Suppressor macrophage treated with lipopolysaccharide for 1 hour (primary cell): ENCODE data around the gene HIPK1.
"Not testable (repeated sequence)": the region's sequence is repeated elsewhere in the genome, so short reads cannot be mapped to it uniquely, and the experiment has no call there.

Experiments
- DNase-seq, 3 donors: peaks; one replicate each; pipeline ENCODE4 v3.0.0-alpha.2; 2020 to 2022

HIPK1 gene

DNA sequence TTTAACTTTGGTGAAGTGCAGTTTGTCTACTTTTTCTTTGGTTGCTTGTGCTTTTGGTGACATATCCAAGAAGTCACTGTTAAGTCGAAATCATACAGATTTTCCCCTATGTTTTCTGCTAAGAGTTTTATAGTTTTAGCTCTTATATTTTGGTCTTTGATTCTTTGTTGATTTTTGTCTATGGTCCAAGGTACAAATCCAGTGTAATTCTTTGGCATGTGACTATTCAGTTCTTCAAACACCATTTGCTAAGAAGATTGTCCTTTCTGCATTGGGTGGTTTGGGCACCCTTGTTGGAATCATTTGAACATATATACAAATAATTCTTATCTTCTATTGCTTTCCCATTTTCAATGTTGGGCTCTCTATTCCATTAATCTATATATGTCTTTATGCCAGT lies 16.2 kb downstream of the HIPK1 start:
- DNase-seq: no peak

DNA sequence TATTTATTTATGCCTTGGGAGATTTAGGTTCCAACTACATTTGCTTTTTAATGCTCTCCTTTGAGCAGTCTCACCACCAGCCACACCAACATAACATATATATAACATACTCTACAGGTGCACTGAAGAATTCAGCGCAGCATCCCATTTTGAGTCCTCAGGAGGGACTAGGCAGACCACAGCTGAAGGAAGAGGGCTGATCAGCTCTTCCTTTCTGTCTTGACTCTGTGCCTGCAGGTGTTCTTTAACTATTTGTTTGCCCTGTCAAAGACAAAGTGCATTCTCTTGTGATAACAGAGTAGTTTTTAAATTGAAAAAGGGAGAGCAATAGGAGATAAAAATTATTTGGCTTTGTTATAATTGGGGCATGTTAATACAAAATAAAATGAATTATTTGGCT lies 17.0 kb downstream of the HIPK1 start:
- DNase-seq: no peak

DNA sequence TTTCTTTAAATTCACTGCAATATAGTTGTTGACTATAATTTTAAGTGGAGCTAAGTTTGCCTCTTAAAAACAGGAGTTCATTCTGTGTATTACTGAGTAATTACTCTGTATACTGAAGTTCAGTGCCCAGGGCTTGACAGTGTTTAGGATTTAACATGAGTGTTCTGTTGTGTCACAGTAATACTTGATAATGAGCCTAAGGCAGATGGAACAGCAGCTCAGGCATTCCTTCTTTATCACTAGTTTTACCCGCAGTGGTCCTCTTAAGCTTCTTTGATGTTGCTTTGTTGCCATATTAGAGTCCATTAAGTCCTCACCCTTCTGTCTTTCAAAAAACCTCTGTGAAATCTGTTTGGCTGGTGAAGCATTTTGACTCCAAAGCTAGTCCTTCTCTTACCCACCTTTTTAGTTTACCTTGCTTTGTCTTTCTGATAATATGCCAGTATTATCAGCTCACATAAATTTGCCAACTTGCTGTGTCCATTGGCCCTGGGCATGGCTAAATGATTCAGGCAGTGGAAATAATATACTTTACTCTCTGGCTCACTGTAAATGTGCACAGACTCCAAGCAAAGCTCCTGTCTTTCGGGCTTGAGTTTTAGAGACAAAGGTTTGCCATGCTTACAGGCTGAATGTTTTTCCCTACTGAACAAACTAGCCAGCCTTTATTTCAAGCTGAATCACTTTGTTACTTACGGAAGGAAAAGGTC lies 17.7 kb downstream of the HIPK1 start:
- DNase-seq: no peak

DNA sequence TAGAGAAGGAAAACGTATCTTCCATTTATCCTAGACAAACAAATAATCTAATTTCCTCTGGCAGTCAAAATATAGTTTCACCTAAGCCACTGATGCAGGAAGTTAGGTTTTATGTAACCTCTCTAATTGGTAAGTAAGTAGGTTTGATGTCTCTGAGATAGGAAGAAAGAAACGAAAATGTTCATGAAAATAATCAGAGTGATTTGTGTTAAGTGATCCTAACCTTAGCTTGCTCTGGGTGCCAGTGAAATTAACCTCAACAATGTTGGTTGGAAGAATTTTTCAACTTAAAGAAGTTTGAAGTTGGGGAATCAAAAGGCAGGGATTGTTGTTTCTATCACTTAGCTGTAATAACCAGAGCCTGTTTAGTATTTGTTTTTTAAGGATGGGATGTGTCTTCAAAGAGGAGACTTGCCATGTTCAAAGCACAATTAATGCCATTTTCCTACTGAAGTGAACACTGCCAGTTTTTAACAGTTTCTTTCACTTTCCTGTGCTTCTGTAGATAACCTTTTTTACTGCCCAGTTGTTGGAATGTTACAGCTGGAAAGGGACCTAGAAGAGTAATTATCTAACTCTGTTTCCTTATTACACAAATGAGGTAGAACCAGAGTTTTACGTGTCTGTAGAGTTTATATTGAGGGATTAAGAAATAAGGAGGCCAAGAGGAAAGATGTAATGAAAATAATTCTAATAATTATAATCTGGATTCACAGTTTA lies 18.4 kb downstream of the HIPK1 start:
- no peak for DNase-seq

DNA sequence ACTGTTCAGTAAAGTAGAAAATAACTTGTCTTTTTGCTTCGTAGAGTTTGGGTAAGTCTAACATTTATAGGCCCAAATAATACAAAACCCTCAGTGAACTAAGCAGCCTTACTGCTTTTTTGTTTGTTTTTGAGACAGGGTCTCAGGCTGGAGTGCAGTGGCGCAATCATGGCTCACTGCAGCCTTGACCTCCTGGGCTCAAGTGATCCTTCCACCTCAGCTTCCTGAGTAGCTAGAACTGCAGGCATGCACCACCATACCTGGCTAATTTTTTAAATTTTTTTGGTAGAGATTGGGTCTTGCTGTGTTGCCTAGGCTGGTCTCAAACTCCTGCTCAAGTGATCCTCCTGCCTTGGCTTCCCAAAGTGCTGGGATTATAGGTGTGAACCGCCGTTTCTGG lies 19.0 kb downstream of the HIPK1 start:
- not testable (repeated sequence) for DNase-seq

DNA sequence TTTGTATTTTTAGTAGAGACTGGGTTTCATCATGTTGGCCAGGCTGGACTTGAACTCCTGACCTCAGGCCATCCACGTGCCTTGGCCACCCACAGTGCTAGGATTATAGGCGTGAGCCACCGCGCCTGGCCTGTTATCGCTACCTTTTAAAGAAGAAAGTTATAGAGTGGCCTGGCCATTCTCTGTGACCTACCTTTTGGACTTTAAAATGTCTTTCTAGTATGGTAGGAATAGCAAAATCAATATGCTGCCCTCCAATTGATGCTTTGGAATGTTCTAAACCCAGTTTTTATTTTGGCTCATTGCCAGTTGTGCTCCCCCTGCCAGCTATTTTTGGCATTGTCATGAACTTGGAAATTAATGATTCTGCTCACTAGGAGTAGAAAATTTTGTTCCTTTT lies 19.9 kb downstream of the HIPK1 start:
- peak; percentile 23 to 33 (median 27) for DNase-seq

DNA sequence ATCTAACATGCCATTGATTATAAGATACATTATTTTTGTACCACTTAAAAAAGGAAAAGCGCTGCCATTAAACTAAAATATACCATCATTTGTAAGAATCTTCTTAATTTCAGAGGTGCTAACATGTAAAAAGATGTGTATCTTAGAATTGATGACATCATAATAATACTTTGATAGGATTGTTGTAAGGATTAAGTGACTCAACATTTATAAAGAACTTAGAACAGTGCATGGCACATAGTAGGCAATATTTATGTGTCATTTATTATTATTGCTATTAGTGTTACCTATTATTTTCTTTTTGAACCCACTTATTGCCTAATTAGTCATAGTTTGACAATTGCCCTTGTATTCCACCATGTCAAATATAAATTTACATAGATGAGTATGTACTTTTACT lies 21.8 kb downstream of the HIPK1 start:
- no peak for DNase-seq

DNA sequence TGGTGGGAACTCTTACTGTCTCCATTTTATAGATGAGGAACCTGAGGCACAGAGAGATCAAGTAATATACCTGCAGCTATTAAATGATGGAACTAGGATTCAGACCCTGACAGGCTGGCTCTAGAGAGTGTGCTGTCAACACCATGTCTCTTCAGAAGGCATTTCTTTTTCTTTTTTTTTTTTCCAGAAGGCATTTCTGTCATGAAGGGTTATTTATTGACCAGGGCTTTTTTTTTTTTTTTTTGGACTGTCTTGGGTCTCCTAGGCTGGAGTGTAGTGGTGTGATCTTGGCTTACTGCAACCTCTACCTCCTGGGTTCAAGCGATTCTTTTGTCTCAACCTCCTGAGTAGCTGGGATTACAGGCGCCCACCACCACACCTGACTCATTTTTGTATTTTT lies 22.6 kb downstream of the HIPK1 start:
- no peak for DNase-seq

DNA sequence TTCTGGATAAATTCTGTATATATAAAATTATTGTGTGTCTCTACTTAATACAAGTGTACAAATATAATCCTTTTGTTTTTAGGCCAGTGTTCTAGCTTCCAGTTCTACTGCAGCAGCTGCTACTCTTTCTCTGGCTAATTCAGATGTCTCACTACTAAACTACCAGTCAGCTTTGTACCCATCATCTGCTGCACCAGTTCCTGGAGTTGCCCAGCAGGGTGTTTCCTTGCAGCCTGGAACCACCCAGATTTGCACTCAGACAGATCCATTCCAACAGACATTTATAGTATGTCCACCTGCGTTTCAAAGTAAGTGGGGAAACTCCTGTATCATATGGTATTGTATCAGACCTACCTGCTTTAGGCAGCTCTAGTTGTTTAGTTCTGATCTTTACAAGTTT lies 28.9 kb downstream of the HIPK1 start:
- DNase-seq: no peak

DNA sequence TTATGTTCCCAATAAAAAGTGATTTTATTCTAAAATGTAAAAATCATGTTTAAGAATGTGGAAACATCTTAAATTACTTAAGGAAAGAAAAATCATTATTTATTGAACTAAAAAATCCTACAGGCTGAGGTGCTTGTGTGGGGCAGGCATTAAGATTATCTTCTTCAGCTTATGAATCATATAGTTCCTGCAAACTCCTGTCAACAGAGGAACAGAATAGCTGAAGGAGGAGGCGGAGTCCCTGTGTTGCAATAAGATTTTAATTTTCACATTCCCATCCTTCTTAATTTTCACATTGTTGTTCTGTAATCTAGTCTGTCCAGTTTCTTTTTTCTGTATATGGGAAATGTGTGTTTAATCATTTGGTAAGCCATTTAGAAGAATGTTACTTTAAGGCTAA lies 29.6 kb downstream of the HIPK1 start:
- DNase-seq: peak in 1 of 3 donors; percentile 13

DNA sequence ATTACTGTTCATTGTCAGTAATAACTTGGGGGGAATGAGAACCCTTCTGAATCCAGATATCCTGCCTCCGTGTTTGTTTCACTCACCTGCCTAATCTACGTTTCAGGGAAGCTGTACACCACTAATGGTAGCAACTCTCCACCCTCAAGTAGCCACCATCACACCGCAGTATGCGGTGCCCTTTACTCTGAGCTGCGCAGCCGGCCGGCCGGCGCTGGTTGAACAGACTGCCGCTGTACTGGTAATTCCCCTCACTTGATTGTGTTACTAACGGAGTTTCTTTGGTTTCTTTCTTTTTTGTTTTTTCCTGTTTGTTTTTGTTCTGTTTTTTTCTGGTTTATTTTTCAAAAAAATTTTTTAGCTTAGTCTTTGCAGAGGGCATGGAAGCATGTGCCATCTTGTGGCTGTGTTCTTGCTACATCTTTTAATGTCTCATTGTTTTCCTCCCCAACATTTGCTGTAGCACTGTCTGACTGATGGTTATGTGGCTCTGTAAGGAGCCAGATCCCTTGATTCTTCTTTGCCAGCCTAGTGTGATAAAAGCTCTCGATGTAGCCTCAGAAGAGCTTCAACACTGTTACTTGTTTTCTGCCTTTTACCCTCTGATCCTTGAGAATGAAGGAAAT lies 34.3 kb downstream of the HIPK1 start:
- DNase-seq: no peak

DNA sequence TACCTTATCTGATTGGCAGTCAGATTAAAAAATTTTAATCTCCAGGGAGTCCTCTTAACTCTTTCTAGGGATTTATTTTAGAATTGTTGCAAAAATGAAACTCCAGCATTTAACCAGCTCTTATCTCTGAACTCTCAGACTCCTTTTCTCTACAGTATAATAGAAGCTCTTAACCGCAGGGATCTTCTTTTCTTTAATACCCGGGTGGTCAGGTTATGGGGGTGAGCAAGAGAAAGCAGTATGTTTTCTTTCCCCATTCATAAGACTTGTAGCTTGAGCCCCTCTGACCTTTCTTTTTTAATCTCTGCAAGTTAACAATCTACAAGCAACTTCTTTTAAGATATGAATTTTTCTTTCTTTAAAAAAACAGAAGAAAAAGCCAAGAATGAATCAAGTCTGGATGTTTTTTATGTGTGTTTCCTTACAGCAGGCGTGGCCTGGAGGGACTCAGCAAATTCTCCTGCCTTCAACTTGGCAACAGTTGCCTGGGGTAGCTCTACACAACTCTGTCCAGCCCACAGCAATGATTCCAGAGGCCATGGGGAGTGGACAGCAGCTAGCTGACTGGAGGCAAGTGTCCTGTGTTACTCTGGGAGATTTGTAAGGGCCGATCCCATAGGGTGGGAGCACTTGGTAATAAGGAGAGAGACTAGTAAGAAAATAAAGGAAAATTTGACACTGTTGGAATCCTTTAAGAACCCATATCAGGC lies 36.7 kb downstream of the HIPK1 start:
- no peak for DNase-seq

DNA sequence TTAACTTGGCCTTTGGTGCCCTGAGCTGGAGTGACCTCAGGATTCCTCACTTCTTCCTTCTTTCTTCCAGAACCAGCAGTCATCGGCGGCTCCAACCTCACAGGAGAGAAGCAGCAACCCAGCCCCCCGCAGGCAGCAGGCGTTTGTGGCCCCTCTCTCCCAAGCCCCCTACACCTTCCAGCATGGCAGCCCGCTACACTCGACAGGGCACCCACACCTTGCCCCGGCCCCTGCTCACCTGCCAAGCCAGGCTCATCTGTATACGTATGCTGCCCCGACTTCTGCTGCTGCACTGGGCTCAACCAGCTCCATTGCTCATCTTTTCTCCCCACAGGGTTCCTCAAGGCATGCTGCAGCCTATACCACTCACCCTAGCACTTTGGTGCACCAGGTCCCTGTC lies 43.8 kb downstream of the HIPK1 start:
- no peak for DNase-seq

DNA sequence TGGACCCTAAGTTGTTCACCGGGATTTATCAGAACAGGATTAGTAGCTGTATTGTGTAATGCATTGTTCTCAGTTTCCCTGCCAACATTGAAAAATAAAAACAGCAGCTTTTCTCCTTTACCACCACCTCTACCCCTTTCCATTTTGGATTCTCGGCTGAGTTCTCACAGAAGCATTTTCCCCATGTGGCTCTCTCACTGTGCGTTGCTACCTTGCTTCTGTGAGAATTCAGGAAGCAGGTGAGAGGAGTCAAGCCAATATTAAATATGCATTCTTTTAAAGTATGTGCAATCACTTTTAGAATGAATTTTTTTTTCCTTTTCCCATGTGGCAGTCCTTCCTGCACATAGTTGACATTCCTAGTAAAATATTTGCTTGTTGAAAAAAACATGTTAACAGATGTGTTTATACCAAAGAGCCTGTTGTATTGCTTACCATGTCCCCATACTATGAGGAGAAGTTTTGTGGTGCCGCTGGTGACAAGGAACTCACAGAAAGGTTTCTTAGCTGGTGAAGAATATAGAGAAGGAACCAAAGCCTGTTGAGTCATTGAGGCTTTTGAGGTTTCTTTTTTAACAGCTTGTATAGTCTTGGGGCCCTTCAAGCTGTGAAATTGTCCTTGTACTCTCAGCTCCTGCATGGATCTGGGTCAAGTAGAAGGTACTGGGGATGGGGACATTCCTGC lies 46.2 kb downstream of the HIPK1 start:
- peak; percentile 52 to 75 (median 71) for DNase-seq

DNA sequence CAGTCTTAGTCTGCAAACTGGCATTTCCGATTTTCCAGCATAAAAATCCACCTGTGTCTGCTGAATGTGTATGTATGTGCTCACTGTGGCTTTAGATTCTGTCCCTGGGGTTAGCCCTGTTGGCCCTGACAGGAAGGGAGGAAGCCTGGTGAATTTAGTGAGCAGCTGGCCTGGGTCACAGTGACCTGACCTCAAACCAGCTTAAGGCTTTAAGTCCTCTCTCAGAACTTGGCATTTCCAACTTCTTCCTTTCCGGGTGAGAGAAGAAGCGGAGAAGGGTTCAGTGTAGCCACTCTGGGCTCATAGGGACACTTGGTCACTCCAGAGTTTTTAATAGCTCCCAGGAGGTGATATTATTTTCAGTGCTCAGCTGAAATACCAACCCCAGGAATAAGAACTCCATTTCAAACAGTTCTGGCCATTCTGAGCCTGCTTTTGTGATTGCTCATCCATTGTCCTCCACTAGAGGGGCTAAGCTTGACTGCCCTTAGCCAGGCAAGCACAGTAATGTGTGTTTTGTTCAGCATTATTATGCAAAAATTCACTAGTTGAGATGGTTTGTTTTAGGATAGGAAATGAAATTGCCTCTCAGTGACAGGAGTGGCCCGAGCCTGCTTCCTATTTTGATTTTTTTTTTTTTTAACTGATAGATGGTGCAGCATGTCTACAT lies 47.6 kb downstream of the HIPK1 start:
- peak; percentile 51 to 73 (median 52) for DNase-seq

DNA sequence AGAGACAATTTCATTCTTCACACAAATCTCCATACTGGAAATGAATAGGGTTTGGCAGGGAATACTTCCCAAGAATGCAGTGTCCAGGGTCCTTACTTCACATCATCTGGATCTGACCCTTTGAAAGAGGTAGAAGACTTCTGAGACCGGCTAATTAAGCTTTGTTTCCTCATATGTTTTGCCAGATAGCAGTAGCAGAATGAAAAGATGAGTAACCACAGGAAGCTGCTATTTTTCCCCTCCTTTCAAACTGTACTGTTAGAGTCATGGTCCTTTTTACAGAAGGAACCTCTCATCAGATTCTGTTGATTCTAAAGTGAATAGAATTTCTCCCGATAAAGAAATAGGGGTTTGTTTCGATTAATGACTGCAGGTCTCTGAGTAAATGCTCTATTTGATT lies 48.8 kb downstream of the HIPK1 start:
- DNase-seq: peak in 2 of 3 donors; percentile 19 to 51

DNA sequence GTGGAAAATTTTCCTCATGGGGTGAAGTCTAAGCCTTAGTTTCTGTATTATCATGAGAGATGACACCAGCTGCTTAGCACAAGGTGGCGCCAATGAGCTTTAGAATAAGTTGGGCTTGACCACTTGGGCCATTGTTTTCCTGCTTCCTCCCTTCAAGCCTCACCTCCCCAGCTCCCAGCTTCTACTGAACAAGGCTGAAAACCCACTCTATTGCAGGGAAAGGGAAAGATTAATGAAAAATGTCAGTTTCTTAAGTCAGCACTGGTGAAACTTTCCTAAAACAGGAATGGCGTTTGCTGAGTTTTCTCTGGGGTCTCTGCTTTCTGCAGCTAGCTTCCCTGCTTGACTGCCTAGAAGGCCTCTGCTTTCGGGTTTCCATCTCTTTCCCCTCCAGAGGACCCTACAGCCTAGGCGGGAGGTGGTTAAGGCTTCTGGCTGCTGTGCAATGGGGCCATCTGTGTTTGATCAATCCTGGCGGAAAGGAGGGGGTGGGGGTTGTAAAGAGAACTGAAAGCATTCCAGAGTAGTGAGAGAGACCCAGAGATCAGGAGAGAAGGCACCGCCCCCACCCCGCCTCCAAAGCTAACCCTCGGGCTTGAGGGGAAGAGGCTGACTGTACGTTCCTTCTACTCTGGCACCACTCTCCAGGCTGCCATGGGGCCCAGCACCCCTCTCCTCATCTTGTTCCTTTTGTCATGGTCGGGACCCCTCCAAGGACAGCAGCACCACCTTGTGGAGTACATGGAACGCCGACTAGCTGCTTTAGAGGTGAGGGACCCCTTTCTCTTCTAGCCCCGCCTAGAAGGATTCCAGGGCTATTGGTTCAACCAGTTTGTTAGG lies 50.0 kb downstream of the HIPK1 start, which contains the start of gene OLFML3:
Gene OLFML3, plus strand, starts transcription at position 612 of the 840 bp plus-strand sequence. Its CDS starts 43 bp downstream, at position 655.
- peak; percentile 91 to 95 (median 92) for DNase-seq

DNA sequence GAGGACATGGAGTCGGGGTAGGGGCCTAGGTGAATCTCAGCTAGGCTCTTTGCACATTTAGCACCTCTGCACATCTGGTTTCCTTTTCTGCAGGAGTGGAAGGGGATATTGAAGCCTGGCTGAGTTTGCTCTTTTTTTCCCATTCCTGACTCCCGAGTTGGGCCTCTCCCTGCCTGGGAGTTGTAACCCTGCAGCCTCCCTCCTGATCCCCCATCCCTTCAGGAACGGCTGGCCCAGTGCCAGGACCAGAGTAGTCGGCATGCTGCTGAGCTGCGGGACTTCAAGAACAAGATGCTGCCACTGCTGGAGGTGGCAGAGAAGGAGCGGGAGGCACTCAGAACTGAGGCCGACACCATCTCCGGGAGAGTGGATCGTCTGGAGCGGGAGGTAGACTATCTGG lies 51.0 kb downstream of the HIPK1 start:
- DNase-seq: no peak

DNA sequence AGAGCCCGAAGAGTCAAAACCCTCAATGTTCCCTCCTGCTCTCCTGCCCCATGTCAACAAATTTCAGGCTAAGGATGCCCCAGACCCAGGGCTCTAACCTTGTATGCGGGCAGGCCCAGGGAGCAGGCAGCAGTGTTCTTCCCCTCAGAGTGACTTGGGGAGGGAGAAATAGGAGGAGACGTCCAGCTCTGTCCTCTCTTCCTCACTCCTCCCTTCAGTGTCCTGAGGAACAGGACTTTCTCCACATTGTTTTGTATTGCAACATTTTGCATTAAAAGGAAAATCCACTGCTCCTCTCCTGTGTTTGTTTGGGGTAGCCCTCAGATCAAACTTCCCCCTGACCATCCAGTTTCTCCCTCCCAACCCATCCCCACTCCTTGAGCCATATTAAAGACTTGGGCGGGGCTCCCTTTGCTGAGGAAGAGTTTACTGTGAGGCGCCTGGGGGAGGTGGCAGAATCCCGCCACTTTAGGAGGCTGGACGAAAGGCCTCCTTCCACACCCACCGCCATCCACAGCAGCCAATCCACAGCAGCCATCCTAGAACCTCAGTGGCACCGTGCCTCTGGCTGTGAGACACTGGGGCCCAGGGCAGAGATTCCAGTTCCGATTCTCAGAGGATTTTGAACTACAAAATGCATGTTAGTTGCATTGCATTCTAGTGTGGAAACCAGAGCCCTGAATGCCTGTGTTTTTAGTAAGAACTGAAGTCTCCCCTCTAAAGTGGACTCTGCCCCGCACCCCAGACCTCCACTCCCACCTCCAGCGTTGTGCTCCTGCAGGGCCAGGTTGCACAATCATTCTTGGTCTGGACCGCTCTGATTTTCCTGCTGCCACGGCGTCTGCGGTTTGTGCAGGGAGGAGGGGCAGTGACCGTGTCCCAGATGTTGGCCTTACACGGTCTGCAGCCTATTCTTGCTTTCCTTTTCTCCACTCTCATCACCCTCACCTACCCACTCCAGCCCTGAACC lies 53.1 kb downstream of the HIPK1 start:
- DNase-seq: peak in 1 of 3 donors; percentile 32

DNA sequence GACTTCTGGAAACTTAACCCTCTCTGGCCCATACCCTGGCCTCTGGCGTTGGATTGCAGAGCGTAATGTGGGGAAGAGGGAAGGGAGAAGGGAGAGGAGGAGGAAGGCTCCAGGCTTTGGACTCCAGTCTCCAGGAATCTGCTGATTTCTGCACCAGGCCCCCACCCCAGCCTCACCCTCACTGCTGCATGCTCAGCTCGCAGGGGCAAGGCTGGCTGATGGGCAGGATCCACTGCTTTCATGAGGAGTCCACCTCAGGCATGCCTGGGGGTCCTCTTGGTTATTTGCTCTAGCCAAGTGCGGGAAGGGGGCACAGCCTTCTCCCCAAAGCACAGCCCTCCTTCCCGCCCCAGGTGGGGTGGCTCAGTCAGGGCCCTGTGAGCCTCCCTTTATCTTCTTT lies 53.8 kb downstream of the HIPK1 start:
- DNase-seq: no peak
